ENCODE measurements around the gene SMARCB1. TPM values are rescaled to one million over a fixed set of nuclear protein-coding genes. Genes with fewer than 3 reads are reported as not detected.
A peak's percentile ranks its signal among the peaks of the same experiment; 100 is the strongest.

SMARCB1 gene
- total RNA-seq, 4 donors from 2014 or later: 33.7 to 61.3 (median 54.7) TPM

- DNase-seq: no peak
- Histone ChIP-seq H3K27ac (no peak overlapping the region), H3K36me3 (peaks cover 0 to 21% (median 5%) of the 10 kb centered on the region in 4 donors), H3K9me3 (no peaks in the 10 kb centered on the region), H3K4me1 (peaks cover under 1 to 4% (median 3%) of the 10 kb centered on the region in 4 donors), H3K4me3 (no peak overlapping the region), H3K27me3 (no peaks in the 10 kb centered on the region)
- 90 to 100% methylated on average over 6 to 16 of the region's 16 CpGs for whole genome bisulfite sequencing, 2 donors (ENCODE audit: low coverage in 1 of 2)
- in situ Hi-C loops (cut with MboI; ENCODE audit: low pct_ligation_motif_present in 1 of 4, low pct_unique_long_range_greater_than_20kb in 1 of 4, low sequenced_read_pairs in 3 of 4) (loop anchor here in 1 of 4 donors (25.0 kb wide), 1 partner anchor 296 kb away; no protein-coding TSS in a partner anchor), intact Hi-C loops (cut with DNase I; ENCODE audit: low total_unique reads) (no loop called here)
- TF ChIP-seq CTCF (IDR thresholded peaks at IDR 0.05) (no peak), POLR2AphosphoS5 (IDR thresholded peaks at IDR 0.05) (no peak), EP300 (IDR thresholded peaks at IDR 0.05; ENCODE audit: low read depth) (no peak), POLR2A (IDR thresholded peaks at IDR 0.05) (no peak)
Measured at GRCh38 chr22:23833017-23833751, 46.4 kb downstream of the SMARCB1 start.

GRCh38 chr22:23833911-23834317 lies 47.1 kb downstream of the SMARCB1 start:
- 94% methylated on average over 13 of the region's 13 CpGs; no CpG with 5 or more reads in 1 of the 2 donors for WGBS, 2 donors (ENCODE audit: low coverage in 1 of 2)
- Histone ChIP-seq H3K9me3 (no peaks in the 10 kb centered on the region), H3K4me1 (peaks cover 8 to 10% (median 9%) of the 10 kb centered on the region in 4 donors), H3K36me3 (peaks cover 0 to 21% (median 5%) of the 10 kb centered on the region in 4 donors), H3K27me3 (no peaks in the 10 kb centered on the region), H3K4me3 (no peak overlapping the region), H3K27ac (no peak overlapping the region)
- intact Hi-C loops (cut with DNase I; ENCODE audit: low total_unique reads): loop anchor here (2.0 kb wide), 1 partner anchor 33 kb away; no protein-coding TSS in a partner anchor
- in situ Hi-C loops (cut with MboI; ENCODE audit: low pct_ligation_motif_present in 1 of 4, low pct_unique_long_range_greater_than_20kb in 1 of 4, low sequenced_read_pairs in 3 of 4): loop anchor here in 1 of 4 donors (25.0 kb wide), 1 partner anchor 297 kb away; no protein-coding TSS in a partner anchor
- no peak for TF ChIP-seq CTCF (IDR thresholded peaks at IDR 0.05)
- no peak for TF ChIP-seq POLR2AphosphoS5 (IDR thresholded peaks at IDR 0.05)
- no peak for TF ChIP-seq EP300 (IDR thresholded peaks at IDR 0.05; ENCODE audit: low read depth)
- TF ChIP-seq POLR2A (IDR thresholded peaks at IDR 0.05): no peak
- no peak for DNase-seq

GRCh38 chr22:23834406-23834792 lies 47.6 kb downstream of the SMARCB1 start:
- WGBS, 2 donors (ENCODE audit: low coverage in 1 of 2): 71 to 97% methylated on average over 1 to 3 of the region's 3 CpGs
- H3K4me3 ChIP-seq: no peak overlapping the region
- DNase-seq: no peak
- TF ChIP-seq POLR2A (IDR thresholded peaks at IDR 0.05) (no peak), EP300 (IDR thresholded peaks at IDR 0.05; ENCODE audit: low read depth) (no peak), POLR2AphosphoS5 (IDR thresholded peaks at IDR 0.05) (no peak), CTCF (IDR thresholded peaks at IDR 0.05) (no peak)
- intact Hi-C loops (cut with DNase I; ENCODE audit: low total_unique reads): loop anchor here (2.0 kb wide), 1 partner anchor 32 kb away; no protein-coding TSS in a partner anchor
- no peak overlapping the region for H3K27ac ChIP-seq
- H3K36me3 ChIP-seq: peaks cover 0 to 21% (median 3%) of the 10 kb centered on the region in 4 donors
- in situ Hi-C loops (cut with MboI; ENCODE audit: low pct_ligation_motif_present in 1 of 4, low pct_unique_long_range_greater_than_20kb in 1 of 4, low sequenced_read_pairs in 3 of 4): loop anchor here in 1 of 4 donors (25.0 kb wide), 1 partner anchor 297 kb away; no protein-coding TSS in a partner anchor
- no peaks in the 10 kb centered on the region for H3K9me3 ChIP-seq
- no peaks in the 10 kb centered on the region for H3K27me3 ChIP-seq
- H3K4me1 ChIP-seq: peaks cover 9 to 15% (median 12%) of the 10 kb centered on the region in 4 donors

GRCh38 chr22:23834793-23835483 lies 48.2 kb downstream of the SMARCB1 start:
- no peak overlapping the region for H3K4me3 ChIP-seq
- H3K4me1 ChIP-seq: peaks cover 13 to 18% (median 16%) of the 10 kb centered on the region in 4 donors
- no peaks in the 10 kb centered on the region for H3K9me3 ChIP-seq
- H3K27ac ChIP-seq: no peak overlapping the region
- WGBS, 2 donors (ENCODE audit: low coverage in 1 of 2): 97% methylated on average over 10 of the region's 10 CpGs; no CpG with 5 or more reads in 1 of the 2 donors
- H3K27me3 ChIP-seq: no peaks in the 10 kb centered on the region
- no peak for TF ChIP-seq CTCF (IDR thresholded peaks at IDR 0.05)
- TF ChIP-seq EP300 (IDR thresholded peaks at IDR 0.05; ENCODE audit: low read depth): no peak
- TF ChIP-seq POLR2AphosphoS5 (IDR thresholded peaks at IDR 0.05): no peak
- TF ChIP-seq POLR2A (IDR thresholded peaks at IDR 0.05): no peak
- peak; percentile 8 for DNase-seq
- H3K36me3 ChIP-seq: peaks cover 0 to 19% (median 3%) of the 10 kb centered on the region in 4 donors
- in situ Hi-C loops (cut with MboI; ENCODE audit: low pct_ligation_motif_present in 1 of 4, low pct_unique_long_range_greater_than_20kb in 1 of 4, low sequenced_read_pairs in 3 of 4) (loop anchor here in 1 of 4 donors (25.0 kb wide), 1 partner anchor 298 kb away; no protein-coding TSS in a partner anchor), intact Hi-C loops (cut with DNase I; ENCODE audit: low total_unique reads) (loop anchor here (2.0 kb wide), 1 partner anchor 32 kb away; no protein-coding TSS in a partner anchor)

All from transverse colon (tissue), 4 donors.